NCI-H146 treated with DMSO at 0.1 percent for 48 hours (cell line): ENCODE measurements around the gene NCS1.

Experiments
- DNase-seq: peaks from one replicate; lab custom pipeline; 2025; ENCODE audit not compliant: unreplicated experiment; lab: John Stamatoyannopoulos, UW

NCS1 gene

DNA sequence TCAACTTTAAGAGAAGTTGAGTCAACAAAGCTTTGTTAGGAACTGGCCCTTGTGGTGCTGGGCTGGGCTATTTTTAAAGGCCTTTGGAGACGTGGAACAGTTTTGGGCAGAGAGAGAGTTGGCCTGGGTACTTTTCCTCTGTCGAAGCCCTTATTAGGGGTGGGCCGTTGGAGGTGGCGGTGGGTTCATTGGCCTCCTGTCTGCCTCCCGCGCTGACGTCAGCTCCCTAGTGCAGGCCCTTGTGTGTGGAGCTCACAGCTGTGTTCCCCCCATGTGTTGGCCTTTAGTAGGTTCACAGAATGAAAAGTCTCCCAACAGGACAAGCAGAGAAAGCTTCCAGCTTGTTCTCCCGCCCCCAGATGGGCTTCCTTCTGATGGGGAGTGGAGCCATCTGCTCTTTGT, 2.7 kb downstream of the NCS1 start:
- no peak for DNase-seq

DNA sequence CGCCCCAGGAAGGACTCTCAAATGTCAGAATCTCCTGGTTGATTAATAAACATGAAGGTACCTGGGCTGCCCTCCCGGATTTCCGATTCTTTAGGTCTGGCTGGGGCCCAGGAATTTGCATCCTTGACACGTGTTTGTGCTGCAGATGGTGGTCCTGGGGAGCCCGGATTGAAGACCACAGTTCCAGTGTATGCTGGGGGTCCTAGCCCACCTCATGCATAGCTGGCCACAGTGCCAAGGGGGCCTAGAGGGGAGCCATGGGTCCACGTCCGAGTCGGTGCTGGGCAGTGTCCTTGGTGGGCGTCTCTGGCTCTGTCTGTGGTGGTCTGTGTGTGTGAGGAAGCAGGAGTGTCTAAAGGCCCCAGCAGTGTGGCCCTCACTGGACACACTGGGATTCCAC, 3.2 kb downstream of the NCS1 start:
- DNase-seq = no peak

DNA sequence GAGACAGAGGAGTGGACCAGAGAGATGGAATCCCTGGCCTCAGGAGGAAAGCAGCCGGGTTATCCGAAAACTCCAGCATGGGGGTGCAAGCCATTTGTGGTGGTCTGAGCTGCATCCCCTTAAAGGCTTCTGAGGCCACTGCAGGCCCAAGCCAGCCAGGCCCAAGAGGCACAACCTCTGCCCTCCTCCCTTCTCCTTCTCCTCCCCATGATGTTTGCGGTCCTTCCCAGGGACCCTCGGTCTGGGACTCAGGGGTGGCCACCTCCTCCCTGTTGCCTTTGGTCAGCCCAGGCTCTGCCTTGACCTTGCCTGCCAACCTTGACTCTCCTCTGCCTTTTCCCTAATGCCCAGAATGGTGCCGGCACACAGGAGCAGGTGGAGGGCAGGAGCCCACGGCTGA, 4.6 kb downstream of the NCS1 start:
- DNase-seq = no peak

DNA sequence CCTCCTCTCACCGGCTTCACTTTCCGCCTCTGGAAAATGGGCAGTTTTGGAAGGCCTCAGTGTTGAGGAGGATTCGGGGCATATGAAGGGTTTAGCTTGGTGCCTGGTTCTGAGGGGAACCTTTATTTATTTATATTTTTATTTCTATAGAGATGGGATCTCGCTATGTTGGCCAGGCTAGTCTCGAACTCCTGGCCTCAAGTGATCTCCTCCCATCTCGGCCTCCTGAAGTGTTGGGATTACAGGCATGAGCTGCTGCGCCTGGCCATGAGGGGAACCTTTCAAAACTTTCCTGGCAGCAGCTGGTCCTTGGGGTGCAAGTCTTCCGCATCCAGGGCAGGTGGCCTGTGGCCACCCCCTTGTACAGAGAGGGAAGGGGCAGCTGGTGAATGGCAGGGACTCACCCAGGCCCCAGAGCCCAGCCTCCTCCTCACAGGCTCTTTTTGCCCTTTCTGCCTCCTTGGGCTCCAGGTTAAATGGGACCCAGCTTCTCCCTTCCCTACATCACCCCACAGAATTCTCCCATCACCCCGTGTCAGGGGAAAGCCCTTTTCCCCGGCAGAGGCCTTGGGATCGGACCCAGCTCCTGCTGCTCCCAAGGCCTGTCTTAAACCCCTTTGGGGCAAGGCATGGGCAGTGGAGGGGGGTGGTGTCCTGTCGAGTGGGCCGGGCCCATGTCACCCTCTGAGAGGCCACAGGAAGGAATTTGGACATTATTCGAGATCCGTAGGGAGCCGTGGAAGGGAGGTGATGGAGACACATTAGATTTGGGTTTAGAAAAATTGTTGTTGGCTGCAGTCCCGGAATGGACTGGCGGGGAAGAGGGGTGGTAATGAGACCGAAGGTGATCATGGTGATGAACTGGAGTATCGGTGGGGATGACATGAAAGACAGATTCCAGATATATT, 5.9 kb downstream of the NCS1 start:
- no peak for DNase-seq

DNA sequence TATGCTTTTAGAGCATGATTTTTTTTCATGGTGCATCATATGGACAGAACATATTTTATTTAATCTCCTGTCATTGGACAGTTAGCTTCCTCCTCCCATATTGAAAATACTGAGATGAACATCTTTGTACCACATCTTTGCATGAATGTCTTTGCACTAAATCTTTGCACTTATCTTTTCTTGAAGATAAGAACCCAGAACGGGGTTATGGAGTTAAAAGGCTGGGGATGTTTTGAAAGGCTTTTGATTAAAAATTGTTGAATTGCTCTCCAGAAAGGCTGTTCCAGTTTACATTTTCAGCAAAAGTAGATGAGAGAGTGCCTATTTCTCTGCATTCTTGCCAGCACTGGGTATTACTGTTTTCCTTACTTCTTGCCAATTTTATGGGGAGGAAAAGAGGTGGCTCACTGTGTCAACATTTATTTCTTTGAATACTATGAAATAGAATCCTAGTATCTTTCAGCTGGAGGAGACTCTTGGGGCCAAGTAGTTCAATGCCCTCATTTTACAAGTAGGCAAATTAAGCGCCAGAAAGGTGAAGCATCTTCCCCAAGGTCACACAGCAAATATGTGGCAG, 7.2 kb downstream of the NCS1 start:
- no peak for DNase-seq

DNA sequence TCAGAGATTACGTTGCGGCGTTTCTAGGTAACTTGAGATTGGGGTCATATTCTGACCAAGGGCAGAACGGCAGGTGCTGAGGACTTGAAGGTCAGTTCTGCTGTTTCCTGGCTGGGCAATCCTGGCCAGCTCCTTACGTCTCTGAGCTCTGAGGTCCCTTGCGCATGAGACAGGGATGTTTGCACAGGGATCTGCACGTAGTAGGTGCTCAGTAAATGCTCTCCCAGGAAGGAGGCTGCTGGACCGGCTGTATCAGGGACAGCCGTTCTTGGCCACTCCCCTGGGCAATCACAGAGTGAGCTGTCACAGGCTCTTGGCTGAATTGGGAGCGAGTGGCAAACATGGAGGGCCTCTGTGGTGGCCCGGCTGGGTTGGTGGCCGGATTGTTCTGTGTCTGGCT, 8.3 kb downstream of the NCS1 start:
- no peak for DNase-seq

DNA sequence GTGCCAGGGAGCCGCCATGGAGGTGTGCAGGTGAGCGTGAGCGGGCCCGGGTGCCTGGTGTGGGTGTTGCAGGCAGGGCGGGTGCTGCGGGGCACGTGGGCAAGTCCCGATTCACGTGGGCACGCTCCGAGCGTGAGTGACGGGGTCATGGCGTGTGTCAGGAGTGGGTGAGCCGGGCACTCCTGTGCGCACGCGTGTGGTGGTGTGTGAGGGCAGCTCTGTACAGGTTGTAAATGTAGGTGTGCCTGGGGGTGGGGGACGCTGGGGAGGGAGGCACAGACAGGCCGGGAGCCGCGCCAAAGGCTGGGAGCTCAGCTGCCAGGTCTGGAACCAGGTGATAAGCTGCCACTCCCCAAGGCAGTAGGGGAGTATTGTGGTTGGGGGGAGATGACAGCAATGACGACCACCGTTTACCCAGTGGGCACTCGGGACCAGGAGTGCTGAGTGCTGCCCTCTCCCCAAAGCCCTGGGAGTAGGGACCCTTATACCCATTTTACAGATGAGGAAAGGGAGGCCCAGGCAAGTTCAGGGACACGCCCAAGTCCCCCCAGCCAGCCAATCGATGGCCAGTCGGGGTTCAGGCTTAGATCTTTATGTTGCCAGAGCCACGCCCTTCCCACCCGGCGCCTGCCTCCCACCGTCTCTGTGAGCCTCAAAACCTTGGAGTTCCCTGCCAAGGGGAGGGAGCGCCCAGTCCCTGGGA, 9.6 kb downstream of the NCS1 start:
- DNase-seq = no peak

DNA sequence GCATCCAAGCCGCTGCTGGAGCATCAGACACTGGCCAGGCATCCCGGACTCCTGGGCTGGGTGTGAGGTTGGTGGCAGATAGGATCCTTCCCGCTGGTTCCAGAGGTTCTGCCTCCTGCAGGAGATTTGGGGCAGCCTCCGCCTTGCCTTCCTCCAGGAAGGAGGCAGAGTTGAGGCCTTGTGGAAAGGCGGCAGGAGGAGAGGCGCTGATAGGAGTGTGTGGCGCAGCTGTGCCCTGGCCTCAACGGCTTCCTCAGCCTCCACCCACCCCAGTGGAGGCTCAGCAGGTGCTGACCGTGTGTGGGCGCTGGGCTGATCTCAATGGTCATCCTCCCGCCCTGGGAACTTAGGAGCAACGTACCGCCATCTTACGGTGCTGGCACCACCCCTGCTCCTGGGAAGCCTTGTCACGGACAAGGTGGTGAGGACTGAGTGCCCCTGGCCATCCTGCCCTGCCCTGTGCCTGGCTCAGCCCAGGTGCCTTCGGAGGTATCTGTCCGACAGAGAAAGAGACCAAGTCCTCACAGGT, 10.2 kb downstream of the NCS1 start:
- DNase-seq = no peak

DNA sequence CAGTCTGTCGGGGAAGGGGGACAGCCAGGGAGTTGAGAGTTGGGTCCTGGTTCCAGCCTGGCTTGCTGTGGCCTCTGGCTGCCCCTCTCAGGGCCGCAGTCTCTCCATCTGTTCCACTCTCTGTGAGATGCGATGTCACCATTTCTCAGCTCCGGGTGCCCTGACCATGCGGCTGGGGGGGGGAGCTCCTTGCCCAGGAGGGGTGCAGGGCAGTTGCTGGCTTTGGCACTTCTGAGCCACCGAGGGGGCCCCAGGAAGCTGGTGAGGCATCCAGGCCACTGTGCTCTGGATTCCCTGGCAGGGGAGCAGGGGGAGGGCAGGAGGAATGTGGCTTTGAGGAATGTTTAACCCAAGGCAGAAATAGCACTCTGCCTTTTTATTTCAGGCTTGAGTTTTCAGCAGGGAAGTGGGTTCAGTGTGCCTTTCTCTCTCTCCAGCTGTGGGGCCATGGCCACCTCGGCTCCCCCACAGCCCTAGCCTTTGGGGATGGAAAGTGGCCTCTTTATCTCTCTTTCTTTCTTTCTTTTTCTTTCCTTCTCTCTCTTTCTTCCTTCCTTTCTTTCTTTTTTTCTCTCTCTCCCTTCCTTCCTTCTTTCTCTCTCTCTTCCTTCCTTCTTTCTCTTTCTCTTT, 11.0 kb downstream of the NCS1 start:
- DNase-seq = no peak

DNA sequence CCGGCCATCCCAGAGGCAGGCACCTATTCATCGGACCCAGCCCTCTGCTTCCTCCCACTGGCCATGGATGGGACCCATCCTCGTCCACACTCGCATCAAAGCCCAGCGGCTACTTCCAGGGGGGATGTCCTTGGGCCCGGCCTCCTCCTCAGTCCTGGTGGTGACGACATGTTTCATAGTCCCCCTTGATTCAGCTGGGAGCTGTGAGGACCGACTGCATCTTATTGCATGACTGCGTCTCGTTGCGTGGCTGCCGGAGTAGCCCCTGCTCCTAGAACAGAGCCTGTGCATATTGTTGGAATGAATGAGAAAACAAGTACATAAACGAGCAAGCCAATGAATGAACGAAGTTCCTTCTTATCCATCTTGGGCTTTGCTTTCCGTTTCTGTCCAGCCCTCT, 12.8 kb downstream of the NCS1 start:
- no peak for DNase-seq

DNA sequence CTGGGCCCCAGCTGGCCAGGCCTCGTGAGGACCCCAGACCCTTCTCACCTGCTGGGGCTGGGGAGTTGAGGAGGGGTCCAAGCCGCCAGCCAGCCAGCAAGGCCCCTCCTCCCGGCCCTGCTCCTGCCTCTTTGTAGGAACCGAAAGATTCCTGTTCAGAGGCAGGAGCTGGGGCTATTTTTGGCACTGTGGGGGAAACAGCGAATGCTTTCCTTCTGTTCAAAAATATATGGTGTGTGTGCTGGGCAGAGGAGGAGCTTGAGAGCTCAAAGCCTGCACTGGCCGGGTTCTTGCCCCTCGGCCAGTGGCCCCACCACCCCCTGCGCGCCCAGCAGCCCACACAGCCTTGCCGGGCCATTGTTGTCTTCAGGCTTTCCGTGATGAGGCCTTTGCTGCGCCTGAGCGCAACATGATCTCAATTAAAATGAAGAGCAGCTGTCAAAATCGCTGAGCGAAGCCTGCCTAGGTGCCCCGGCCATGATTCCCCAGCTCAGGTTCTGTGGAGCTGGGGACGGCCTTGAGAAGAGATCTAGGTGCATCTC, 13.4 kb downstream of the NCS1 start:
- DNase-seq = no peak

DNA sequence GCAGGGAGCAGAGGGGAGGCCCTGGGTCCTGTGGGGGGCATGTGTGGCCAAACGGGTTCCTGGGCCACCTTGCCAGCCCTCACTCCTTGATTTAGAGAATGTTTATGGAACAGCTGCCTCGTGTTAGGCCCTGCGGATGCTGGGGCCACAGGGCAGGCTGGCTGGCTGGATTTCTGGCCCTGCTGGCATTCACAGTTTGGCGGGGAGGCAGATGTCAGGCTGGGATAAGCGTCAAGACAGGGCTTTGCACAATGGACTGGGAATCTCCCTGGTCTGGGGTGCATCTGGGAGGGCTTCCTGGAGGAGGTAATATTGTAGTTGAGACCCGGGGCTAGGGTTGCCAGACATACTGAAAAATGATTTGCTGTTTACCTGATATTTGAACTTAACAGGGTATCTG, 13.8 kb downstream of the NCS1 start:
- no peak for DNase-seq

DNA sequence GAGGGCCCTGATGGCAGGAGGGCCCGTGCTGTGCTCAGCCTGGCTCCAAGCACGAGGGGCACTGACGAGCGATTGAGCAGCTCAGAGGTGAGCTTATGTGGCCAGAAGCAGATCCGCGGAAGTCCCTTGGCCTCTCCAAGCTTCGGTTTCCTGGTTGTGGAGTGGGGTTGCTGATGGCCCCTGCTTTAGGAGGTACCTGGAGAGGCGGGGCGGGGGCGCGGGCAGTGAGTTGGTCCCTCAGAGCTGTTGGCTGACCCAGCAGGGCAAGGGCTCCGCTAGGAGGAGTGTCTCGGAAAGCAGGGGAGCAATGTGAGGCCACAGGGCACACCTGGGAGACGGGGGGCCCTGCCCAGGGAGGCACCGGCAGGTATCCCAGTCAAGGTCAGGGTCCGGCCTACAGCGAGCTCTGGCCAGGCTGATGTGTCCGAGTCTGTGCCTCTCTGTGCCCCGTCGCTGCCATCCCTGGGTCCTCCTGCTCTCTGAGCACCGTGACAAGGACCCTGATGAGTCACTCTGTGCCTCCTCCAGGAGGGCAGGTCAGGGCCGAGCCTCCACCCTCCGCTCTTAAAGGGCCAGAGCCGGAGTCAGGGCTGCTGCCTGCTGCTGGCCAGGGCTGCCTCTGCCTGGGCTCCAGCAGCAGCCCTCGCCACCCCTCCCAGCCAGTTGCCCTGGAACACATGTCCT, 14.8 kb downstream of the NCS1 start:
- no peak for DNase-seq

DNA sequence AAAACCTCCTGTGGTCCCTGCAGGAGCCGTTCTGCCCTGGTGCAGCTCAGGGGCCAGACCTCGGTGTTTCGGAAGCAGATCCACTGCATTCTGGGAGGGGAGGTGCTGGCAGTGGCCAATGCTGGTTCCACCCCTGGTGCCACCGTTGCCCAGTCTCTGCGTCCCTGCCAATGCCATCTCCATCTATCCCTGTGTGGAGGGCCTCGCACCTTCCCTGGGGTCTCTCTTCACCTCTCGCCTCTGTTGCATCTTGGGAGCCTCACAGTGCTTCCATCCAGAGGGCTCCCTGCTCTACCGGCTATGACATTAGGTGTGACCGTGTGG, 15.3 kb downstream of the NCS1 start:
- DNase-seq = no peak

DNA sequence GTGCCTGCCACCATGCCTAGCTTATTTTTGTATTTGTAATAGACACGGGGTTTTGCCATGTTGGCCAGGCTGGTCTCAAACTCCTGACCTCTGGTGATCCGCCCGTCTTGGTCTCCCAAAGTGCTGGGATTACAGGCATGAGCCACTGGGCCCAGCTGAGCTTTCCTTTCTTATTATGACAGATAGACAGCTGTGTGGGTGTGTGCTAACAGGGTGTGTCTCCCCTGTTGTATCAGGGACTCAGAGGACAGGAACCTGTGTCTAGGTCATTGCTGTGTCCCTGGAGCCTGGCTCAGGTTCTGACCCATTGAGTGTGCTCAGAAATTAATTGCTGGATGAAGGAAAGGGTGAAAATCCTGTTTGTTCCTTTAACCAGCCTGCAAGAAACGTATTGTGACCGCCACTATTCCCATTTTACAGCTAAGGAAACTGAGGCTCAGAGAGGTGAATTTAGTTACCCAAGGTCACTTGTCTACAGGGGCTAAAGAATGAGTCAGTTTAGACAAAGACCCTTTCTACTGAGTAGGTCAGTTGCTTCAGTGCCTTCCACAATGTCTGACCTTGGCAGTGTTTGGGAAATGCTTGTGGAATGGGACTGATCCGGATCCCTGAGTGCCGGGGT, 16.8 kb downstream of the NCS1 start:
- DNase-seq = no peak

DNA sequence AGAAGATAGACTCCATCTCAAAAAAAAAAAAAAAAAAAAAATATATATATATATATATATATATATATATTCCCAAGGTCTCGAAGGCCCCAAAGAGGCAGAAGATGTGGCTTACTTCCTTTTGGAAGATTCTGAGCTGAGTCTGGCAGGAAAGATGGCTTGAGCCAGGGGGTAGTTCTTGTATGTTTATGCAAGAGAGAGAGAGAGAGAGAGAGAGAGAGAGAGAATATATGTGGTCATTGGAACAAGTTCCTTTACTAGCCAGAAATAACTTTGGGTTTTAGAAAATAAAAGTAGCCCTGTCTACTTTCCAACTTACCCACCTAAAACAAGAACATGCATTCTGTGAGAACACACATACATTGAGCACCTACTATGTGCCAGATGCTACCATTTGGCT, 17.6 kb downstream of the NCS1 start:
- no peak for DNase-seq

DNA sequence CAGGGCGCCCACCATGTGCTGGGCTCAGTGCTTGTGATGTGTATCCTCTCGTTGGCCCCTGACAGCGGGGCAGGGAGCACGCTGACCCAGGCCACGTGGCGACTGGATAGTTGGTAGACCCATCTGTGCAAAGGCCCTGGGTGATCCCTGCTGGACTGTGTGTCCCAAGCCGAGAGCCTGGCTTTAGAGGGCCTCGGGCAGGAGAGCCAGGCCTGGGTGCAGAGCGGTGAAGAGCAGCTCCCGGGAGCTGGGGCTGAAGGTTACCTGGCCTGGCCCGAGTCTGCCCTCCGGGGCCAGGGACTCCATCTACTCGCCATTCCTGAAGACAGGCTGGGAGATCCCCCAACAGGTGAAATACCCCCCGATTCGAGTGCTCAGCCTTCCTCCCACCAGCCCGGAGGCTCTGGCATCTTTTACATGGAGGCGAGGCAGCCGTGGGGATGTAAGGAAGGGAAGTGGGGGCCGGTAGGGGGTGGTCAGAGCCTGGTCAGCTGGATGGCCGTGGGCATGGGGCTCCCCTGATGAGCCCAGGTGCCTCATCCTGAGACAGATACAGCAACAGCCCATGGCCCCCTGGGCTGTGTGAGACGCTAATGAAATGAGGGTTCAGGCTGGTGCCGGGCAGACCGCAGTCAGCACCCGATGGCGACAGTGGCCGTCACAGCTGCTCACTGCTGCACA, 19.0 kb downstream of the NCS1 start:
- DNase-seq = no peak

DNA sequence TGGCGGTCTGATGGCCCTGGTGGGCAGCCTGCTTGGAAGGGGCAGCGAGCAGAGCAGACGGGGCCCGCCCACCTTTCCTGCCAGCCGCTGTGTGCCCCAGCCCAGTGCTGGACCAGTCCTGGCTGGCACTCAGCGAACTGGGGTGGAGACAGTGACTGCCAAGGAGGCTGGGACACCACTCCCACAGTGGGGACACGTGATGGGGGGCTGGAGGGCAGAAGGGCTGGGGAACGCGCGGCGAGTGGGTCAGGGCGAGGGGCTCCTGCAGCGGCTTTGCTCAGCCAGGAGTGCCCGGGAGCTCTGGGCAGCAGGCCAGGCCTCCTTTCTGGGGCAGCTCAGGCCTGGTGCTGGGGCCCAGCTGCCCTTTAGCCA, 19.5 kb downstream of the NCS1 start:
- no peak for DNase-seq

DNA sequence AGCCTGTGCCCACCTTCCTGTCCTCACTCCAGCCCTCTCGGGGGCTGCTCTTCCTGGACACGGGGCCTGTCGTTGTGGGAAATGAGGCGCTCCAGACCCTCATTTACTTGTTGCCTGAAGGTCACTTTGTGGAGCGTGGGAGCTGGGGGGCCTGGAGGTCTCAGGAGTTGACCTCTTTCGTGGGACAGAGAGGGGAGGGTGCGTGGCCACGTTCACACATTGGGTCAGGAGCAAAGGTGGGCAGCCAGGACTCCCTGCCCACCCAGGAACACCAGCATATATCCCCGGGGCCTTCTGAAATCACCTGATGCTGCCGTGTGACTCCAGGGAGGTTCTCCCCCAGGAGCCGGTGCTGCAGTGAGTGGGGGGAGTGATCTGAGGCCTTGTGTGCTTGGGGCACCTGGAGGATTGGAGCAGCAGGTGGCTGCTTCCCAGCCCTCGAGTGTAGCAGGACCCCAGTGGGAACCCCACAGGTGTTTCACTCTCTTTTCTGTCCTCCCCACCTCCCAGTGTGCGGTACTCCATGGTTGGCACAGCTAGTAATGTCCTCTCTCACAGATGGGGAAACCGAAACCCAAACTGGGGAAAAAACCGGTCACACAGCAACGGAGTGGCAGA, 20.3 kb downstream of the NCS1 start:
- no peak for DNase-seq
